ENCODE results near the gene CUL4A.

CUL4A gene

DNA sequence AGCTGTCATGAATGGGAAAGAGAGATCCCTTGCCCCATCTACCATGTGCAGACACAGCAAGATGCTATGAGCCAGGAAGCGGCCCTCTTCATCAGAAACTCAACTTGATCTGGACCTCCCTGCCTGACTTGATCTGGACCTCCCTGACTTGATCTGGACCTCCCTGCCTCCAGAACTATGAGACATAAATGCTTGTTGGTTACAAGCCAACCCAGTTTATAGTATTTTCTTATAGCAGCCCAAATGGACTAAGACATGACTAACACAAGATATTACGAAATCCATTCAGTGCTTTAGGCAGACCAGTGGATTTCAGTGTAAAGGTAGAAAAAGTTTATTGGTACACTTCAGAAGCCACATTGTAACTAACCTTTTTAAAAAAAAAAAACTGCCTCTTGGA lies 16.5 kb upstream of the CUL4A start (continued):
- TF ChIP-seq ZNF24 (tag by site-specific recombination; IDR thresholded peaks at IDR 0.05) (no peak), ZNF404 (tag by site-specific recombination; IDR thresholded peaks at IDR 0.05) (no peak), FEZF1 (tag by site-specific recombination; IDR thresholded peaks at IDR 0.05) (no peak), ZNF341 (tag by site-specific recombination; IDR thresholded peaks at IDR 0.05; ENCODE audit: low read depth) (no peak), SP3 (tag by site-specific recombination; IDR thresholded peaks at IDR 0.05) (no peak)
- TF ChIP-seq, protein P1, sequence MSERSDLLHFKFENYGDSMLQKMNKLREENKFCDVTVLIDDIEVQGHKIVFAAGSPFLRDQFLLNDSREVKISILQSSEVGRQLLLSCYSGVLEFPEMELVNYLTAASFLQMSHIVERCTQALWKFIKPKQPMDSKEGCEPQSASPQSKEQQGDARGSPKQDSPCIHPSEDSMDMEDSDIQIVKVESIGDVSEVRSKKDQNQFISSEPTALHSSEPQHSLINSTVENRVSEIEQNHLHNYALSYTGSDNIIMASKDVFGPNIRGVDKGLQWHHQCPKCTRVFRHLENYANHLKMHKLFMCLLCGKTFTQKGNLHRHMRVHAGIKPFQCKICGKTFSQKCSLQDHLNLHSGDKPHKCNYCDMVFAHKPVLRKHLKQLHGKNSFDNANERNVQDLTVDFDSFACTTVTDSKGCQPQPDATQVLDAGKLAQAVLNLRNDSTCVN (tag by site-specific recombination; optimal IDR thresholded peaks at IDR 0.05): no peak
- TF ChIP-seq, protein P2, sequence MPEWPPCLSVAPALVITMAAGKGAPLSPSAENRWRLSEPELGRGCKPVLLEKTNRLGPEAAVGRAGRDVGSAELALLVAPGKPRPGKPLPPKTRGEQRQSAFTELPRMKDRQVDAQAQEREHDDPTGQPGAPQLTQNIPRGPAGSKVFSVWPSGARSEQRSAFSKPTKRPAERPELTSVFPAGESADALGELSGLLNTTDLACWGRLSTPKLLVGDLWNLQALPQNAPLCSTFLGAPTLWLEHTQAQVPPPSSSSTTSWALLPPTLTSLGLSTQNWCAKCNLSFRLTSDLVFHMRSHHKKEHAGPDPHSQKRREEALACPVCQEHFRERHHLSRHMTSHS (tag by site-specific recombination; IDR thresholded peaks at IDR 0.05): no peak

DNA sequence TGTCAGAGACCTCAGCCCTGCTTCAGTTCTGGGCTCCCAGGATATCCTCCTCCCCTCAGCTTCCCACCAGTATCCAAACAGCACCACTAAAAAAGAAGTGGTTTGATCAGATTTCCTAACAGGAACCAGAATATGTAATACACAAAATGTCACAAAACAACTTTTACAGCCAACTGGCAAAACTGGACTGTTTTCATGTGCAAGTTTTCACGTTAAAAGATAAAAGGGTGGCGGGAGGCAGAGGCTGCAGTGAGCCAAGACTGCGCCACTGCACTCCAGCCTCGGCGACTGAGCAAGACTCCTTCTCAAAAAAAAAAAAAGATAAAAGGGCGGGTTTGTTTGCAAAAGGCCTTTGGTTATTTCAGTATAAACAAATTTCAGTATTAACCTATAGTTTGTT lies 14.1 kb upstream of the CUL4A start:
- Histone ChIP-seq H3K9me3 (ENCODE audit: control insufficient read depth, insufficient read depth, low read depth, low read length) (no peaks in the 10 kb centered on the region), H3K4me3 (ENCODE audit: low read depth, low read length) (no peak overlapping the region), H3K36me3 (ENCODE audit: control insufficient read depth in 2 of 2, insufficient read depth in 1 of 2, low read length in 2 of 2) (peaks cover 27 to 89% of the 10 kb centered on the region in 2 experiments), H3K27ac (ENCODE audit: extremely low read depth, low read depth, low read length) (no peak overlapping the region), H3K4me1 (ENCODE audit: control insufficient read depth, insufficient read depth, low read length) (no peaks in the 10 kb centered on the region)
- POLR2A ChIA-PET: no interaction called here
- TF ChIP-seq ZNF776 (tag by site-specific recombination; IDR thresholded peaks at IDR 0.05; ENCODE audit: borderline replicate concordance) (no peak), ZBTB48 (tag by site-specific recombination; IDR thresholded peaks at IDR 0.05) (no peak), ZNF701 (tag by site-specific recombination; IDR thresholded peaks at IDR 0.05) (no peak), ZNF433 (tag by site-specific recombination; IDR thresholded peaks at IDR 0.05; ENCODE audit: low read depth) (no peak), ZFP37 (tag by site-specific recombination; IDR thresholded peaks at IDR 0.05) (no peak), GLI2 (tag by site-specific recombination; IDR thresholded peaks at IDR 0.05; ENCODE audit: borderline replicate concordance, low read depth) (no peak), ZNF426 (tag by site-specific recombination; IDR thresholded peaks at IDR 0.05) (no peak)
- TF ChIP-seq, protein P3, sequence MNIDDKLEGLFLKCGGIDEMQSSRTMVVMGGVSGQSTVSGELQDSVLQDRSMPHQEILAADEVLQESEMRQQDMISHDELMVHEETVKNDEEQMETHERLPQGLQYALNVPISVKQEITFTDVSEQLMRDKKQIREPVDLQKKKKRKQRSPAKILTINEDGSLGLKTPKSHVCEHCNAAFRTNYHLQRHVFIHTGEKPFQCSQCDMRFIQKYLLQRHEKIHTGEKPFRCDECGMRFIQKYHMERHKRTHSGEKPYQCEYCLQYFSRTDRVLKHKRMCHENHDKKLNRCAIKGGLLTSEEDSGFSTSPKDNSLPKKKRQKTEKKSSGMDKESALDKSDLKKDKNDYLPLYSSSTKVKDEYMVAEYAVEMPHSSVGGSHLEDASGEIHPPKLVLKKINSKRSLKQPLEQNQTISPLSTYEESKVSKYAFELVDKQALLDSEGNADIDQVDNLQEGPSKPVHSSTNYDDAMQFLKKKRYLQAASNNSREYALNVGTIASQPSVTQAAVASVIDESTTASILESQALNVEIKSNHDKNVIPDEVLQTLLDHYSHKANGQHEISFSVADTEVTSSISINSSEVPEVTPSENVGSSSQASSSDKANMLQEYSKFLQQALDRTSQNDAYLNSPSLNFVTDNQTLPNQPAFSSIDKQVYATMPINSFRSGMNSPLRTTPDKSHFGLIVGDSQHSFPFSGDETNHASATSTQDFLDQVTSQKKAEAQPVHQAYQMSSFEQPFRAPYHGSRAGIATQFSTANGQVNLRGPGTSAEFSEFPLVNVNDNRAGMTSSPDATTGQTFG (tag by site-specific recombination; IDR thresholded peaks at IDR 0.05; ENCODE audit: borderline replicate concordance): no peak
- TF ChIP-seq, protein P4, sequence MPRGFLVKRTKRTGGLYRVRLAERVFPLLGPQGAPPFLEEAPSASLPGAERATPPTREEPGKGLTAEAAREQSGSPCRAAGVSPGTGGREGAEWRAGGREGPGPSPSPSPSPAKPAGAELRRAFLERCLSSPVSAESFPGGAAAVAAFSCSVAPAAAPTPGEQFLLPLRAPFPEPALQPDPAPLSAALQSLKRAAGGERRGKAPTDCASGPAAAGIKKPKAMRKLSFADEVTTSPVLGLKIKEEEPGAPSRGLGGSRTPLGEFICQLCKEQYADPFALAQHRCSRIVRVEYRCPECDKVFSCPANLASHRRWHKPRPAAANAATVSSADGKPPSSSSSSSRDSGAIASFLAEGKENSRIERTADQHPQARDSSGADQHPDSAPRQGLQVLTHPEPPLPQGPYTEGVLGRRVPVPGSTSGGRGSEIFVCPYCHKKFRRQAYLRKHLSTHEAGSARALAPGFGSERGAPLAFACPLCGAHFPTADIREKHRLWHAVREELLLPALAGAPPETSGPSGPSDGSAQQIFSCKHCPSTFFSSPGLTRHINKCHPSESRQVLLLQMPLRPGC (tag by site-specific recombination; IDR thresholded peaks at IDR 0.05): no peak
- TF ChIP-seq, protein P5, sequence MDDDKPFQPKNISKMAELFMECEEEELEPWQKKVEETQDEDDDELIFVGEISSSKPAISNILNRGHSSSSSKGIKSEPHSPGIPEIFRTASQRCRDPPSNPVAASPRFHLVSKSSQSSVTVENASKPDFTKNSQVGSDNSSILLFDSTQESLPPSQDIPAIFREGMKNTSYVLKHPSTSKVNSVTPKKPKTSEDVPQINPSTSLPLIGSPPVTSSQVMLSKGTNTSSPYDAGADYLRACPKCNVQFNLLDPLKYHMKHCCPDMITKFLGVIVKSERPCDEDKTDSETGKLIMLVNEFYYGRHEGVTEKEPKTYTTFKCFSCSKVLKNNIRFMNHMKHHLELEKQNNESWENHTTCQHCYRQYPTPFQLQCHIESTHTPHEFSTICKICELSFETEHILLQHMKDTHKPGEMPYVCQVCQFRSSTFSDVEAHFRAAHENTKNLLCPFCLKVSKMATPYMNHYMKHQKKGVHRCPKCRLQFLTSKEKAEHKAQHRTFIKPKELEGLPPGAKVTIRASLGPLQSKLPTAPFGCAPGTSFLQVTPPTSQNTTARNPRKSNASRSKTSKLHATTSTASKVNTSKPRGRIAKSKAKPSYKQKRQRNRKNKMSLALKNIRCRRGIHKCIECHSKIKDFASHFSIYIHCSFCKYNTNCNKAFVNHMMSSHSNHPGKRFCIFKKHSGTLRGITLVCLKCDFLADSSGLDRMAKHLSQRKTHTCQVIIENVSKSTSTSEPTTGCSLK (tag by site-specific recombination; IDR thresholded peaks at IDR 0.05): no peak
- TF ChIP-seq, protein P6, sequence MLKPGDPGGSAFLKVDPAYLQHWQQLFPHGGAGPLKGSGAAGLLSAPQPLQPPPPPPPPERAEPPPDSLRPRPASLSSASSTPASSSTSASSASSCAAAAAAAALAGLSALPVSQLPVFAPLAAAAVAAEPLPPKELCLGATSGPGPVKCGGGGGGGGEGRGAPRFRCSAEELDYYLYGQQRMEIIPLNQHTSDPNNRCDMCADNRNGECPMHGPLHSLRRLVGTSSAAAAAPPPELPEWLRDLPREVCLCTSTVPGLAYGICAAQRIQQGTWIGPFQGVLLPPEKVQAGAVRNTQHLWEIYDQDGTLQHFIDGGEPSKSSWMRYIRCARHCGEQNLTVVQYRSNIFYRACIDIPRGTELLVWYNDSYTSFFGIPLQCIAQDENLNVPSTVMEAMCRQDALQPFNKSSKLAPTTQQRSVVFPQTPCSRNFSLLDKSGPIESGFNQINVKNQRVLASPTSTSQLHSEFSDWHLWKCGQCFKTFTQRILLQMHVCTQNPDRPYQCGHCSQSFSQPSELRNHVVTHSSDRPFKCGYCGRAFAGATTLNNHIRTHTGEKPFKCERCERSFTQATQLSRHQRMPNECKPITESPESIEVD (tag by site-specific recombination; IDR thresholded peaks at IDR 0.05): no peak
- CTCF ChIA-PET: no interaction called here
